HepG2 (cell line): ENCODE measurements around the gene TSGA10IP. TPM values are rescaled to one million over a fixed set of nuclear protein-coding genes. Genes with fewer than 3 reads are reported as not detected.

Experiments used
- ATAC-seq: fragments of 200-7000 bp; cut with Tn5 transposase; 3 replicates; pipeline ENCODE4 v1.9.1; 2020; ENCODE audit warnings: mild to moderate bottlenecking, moderate library complexity
- BruUV-seq: library from RNA; stranded (reverse); fragments of 400-500 nt; replicated peaks from 2 replicates; lab custom pipeline; 2021; lab: Mats Ljungman, UMichigan
- CTCF ChIA-PET: fragments of 300-600 bp; formaldehyde crosslinking; extraction: SDS; loops from one replicate; lab custom pipeline; 2021; ENCODE audit warnings: low total read pairs, inconsistent platforms, low intra/inter-chr PET ratio; lab: Yijun Ruan, JAX
- POLR2A ChIA-PET: fragments of 350-600 bp; sonication (Branson Sonifier 250); formaldehyde crosslinking; loops from one replicate; lab custom pipeline; 2020; ENCODE audit warnings: antibody characterized with exemption, inconsistent platforms; lab: Yijun Ruan, JAX
- DNase-seq: peaks from one replicate; pipeline ENCODE4 v3.0.0-alpha.2; 2015; ENCODE audit warnings: low spot score
- FAIRE-seq: peaks from 3 replicates; lab custom pipeline; 2011; peaks lifted over from hg19 to GRCh38; lab: Jason Lieb, UNC
- H2AFZ ChIP-seq: one replicate; pipeline ENCODE4 v1.6.1; 2011; ENCODE audit warnings: low read length, inconsistent platforms
- H3K27ac ChIP-seq: fragments of 300-600 bp; 3 replicates; pipeline ENCODE4 v1.8.0; 2011; ENCODE audit warnings: mixed run types, mild to moderate bottlenecking, mixed read lengths, low read length, inconsistent platforms; ENCODE audit not compliant: insufficient read depth; ENCODE audit errors: extremely low read length
- H3K27me3 ChIP-seq, 2 experiments: fragments of 200-600 bp in 1 of 2; 2 replicates in 1 of 2; 3 replicates in 1 of 2; pipeline versions ENCODE4 v1.6.0 to v1.8.0; 2011; ENCODE audit warnings: low read length in 2 of 2, mild to moderate bottlenecking in 2 of 2, moderate library complexity in 2 of 2, inconsistent platforms in 1 of 2; ENCODE audit not compliant: insufficient read depth in 2 of 2, control insufficient read depth in 1 of 2
- H3K36me3 ChIP-seq, 2 experiments: fragments of 200-600 bp in 1 of 2; replicated peaks in 1 of 2; 2 replicates in 1 of 2; 3 replicates in 1 of 2; pipeline versions ENCODE4 v1.5.1 to v1.8.0; 2011; ENCODE audit warnings: low read length in 2 of 2, inconsistent platforms in 1 of 2; ENCODE audit not compliant: insufficient read depth in 2 of 2, control insufficient read depth in 1 of 2
- H3K4me1 ChIP-seq: 2 replicates; pipeline ENCODE4 v1.5.1; 2012; ENCODE audit warnings: low read length, inconsistent platforms; ENCODE audit not compliant: insufficient read depth
- H3K4me2 ChIP-seq: 2 replicates; pipeline ENCODE4 v1.6.0; 2011; ENCODE audit warnings: low read depth, low read length, inconsistent platforms
- H3K4me3 ChIP-seq, 3 experiments: fragments of 200-600 bp in 1 of 3; sonication (generic), shearing (Covaris generic) in 1 of 3; replicated peaks in 1 of 3; 2 replicates each; pipeline ENCODE4 v1.5.1; 2011 to 2016; ENCODE audit warnings: low read length in 3 of 3, inconsistent platforms in 2 of 3, low read depth in 2 of 3, mild to moderate bottlenecking in 2 of 3, control low read depth in 1 of 3, mixed read lengths in 1 of 3; ENCODE audit not compliant: insufficient read depth in 1 of 3
- H3K79me2 ChIP-seq: one replicate; pipeline ENCODE4 v1.6.1; 2011; ENCODE audit warnings: low read length, inconsistent platforms; ENCODE audit not compliant: insufficient read depth
- H3K9ac ChIP-seq: 2 replicates; pipeline ENCODE4 v1.6.0; 2011; ENCODE audit warnings: mild to moderate bottlenecking, low read depth, low read length, inconsistent platforms; ENCODE audit not compliant: insufficient read depth
- H3K9me3 ChIP-seq: 2 replicates; pipeline ENCODE4 v1.5.1; 2012; ENCODE audit warnings: mild to moderate bottlenecking, low read length
- H4K20me1 ChIP-seq: 2 replicates; pipeline ENCODE4 v1.6.0; 2011; ENCODE audit warnings: inconsistent platforms, mild to moderate bottlenecking, low read length, moderate library complexity; ENCODE audit not compliant: insufficient read depth
- CSRNP2 ChIP-seq: sonication (generic); formaldehyde crosslinking; conservative IDR thresholded peaks from 2 replicates; pipeline ENCODE4 v1.8.0; 2022; ENCODE audit warnings: low read depth, missing genetic modification reagents
- FUBP1 ChIP-seq: sonication (generic); formaldehyde crosslinking; IDR thresholded peaks from 2 replicates; pipeline ENCODE4 v1.5.1; 2020; ENCODE audit warnings: missing genetic modification reagents, mild to moderate bottlenecking, borderline replicate concordance
- NFYB ChIP-seq: sonication (generic); formaldehyde crosslinking; IDR thresholded peaks from 2 replicates; pipeline ENCODE4 v1.4.0; 2020; ENCODE audit warnings: missing genetic modification reagents
- RFX5 ChIP-seq: IDR thresholded peaks from 2 replicates; pipeline ENCODE4 v1.6.1; 2011; ENCODE audit warnings: low read depth, low read length, improper control_type of control experiment
- TARDBP ChIP-seq: sonication (generic); formaldehyde crosslinking; IDR thresholded peaks from 2 replicates; pipeline ENCODE4 v1.8.0; 2022; ENCODE audit warnings: mild to moderate bottlenecking, missing genetic modification reagents
- TCF7 ChIP-seq: sonication (generic); IDR thresholded peaks from 2 replicates; pipeline ENCODE4 v1.6.1; 2016; ENCODE audit warnings: antibody characterized with exemption, low read depth
- ZNF503 ChIP-seq: sonication (generic); formaldehyde crosslinking; IDR thresholded peaks from 2 replicates; pipeline ENCODE4 v1.4.0; 2020; ENCODE audit warnings: missing genetic modification reagents
- ZNF687 ChIP-seq: sonication (generic); formaldehyde crosslinking; IDR thresholded peaks from 2 replicates; pipeline ENCODE4 v1.5.1; 2020; ENCODE audit warnings: mild to moderate bottlenecking, missing genetic modification reagents, moderate library complexity
- ZNF749 ChIP-seq: sonication (generic); formaldehyde crosslinking; IDR thresholded peaks from 2 replicates; pipeline ENCODE4 v1.8.0; 2022; ENCODE audit warnings: mild to moderate bottlenecking, missing genetic modification reagents, moderate library complexity, borderline replicate concordance
- WGBS: methylation state at CpG from one replicate; pipeline ENCODE4 v1.1.6; 2017; ENCODE audit warnings: low lambda C conversion rate; 5-methylcytosine and 5-hydroxymethylcytosine counted together
- in situ Hi-C: cut with HindIII; loops from 2 replicates; pipeline ENCODE4 v1.10.0; 2017; ENCODE audit warnings: low pct_unique_long_range_greater_than_20kb; ENCODE audit not compliant: extremely low pct_ligation_motif_present
- intact Hi-C: fragments of 100-400 bp; cut with micrococcal nuclease; formaldehyde crosslinking; loops from one replicate; pipeline ENCODE4 v1.10.0; 2022; ENCODE audit not compliant: unreplicated experiment
- polyA plus RNA-seq, 8 experiments: library from polyadenylated mRNA; depleted of rRNA in 3 of 8; stranded (reverse) in 7 of 8; unstranded in 1 of 8; fragments of >200 nt; fragmentation: Illumina TruSeq in 4 of 8; extraction: Trizol in 4 of 8; gene quantifications; 2 replicates each; pipeline versions ENCODE4 v1.2.1 to v1.2.3, GENCODE V29; 2011 to 2016; ENCODE audit warnings: low read depth in 4 of 8, missing spikeins in 1 of 8, mixed read lengths in 1 of 8; ENCODE audit not compliant: insufficient read depth in 1 of 8
- total RNA-seq, 5 experiments: library from RNA; depleted of rRNA; stranded (reverse); fragments of >200 nt; fragmentation: Illumina TruSeq; extraction: Trizol; gene quantifications; 2 replicates each; pipeline ENCODE4 v1.2.3, GENCODE V29; 2016; ENCODE audit warnings: low read depth in 1 of 5

The TSGA10IP gene
- total and polyA plus RNA-seq, 2 of the 13 experiments (the other 11 are each of a cell fraction or from before 2014, with no cell fraction given), result not detected

- TF ChIP-seq ZNF687 (CRISPR knock-in tag), result peak; percentile 42
These were observed 17.3 kb upstream of the TSGA10IP start (continued) for GRCh38 chr11:65927904-65928397.

- TF ChIP-seq ZNF503 (CRISPR knock-in tag), result no peak
- 0 out of 2 replicates have a peak, but pooled peaks have one; percentile 20 for TF ChIP-seq TARDBP (CRISPR knock-in tag)
- TF ChIP-seq TCF7, result no peak
- no peak for TF ChIP-seq NFYB (CRISPR knock-in tag)
- no peak for TF ChIP-seq CSRNP2 (CRISPR knock-in tag)
- TF ChIP-seq ZNF749, result no peak
- no peak for TF ChIP-seq FUBP1 (CRISPR knock-in tag)
- TF ChIP-seq RFX5, result no peak
- TF ChIP-seq, all 625 proteins: peak for 1
- peak overlapping the region; percentile 97 for H3K4me2 ChIP-seq
- peaks cover 43% of the 10 kb centered on the region for H3K4me1 ChIP-seq
- BruUV-seq, result no TSS peak
- in situ Hi-C loops, result no loop called here
- ATAC-seq (peak; percentile 61), FAIRE-seq (no peak), DNase-seq (no peak)
- no peaks in the 10 kb centered on the region for H3K79me2 ChIP-seq
- no peaks in the 10 kb centered on the region for H3K36me3 ChIP-seq
- no peaks in the 10 kb centered on the region for H4K20me1 ChIP-seq
- 14% methylated on average over 6 of the region's 6 CpGs for WGBS
- intact Hi-C loops, result no loop called here
- H3K27ac ChIP-seq, result no peak overlapping the region
- H3K9me3 ChIP-seq, result no peaks in the 10 kb centered on the region
- ChIA-PET POLR2A (interaction anchor here (0.7 kb wide), 1 partner anchor 10 kb away, joined by 3 read pairs; the partner anchor contains the start of genes C11orf68 and DRAP1), CTCF (no interaction called here)
- peaks cover 0 to 3% of the 10 kb centered on the region in 2 experiments; a peak in 1 of 5 replicates for H3K27me3 ChIP-seq
- H3K9ac ChIP-seq, result peak overlapping the region; percentile 68
- H2AFZ ChIP-seq, result peak overlapping the region; percentile 87
- peak overlapping the region; percentile 64 to 75 (median 69) for H3K4me3 ChIP-seq
These were observed 16.6 kb upstream of the TSGA10IP start for GRCh38 chr11:65928667-65929066.
